Lower leg skin (tissue), 3 donors: Measurements from ENCODE around the gene METTL8.

Experiments used
- POLR2A ChIP-seq, 2 donors: fragments of 450-650 bp; IDR thresholded peaks; one replicate each; pipeline ENCODE4 v1.6.1; 2016 to 2017; ENCODE audit warnings: antibody characterized with exemption in 2 of 2, mild to moderate bottlenecking in 1 of 2, moderate library complexity in 1 of 2
- TF ChIP-seq, protein P1 (sequence below), 3 donors: fragments of 450-650 bp; IDR thresholded peaks; one replicate each; pipeline ENCODE4 v1.5.1; 2016; ENCODE audit warnings: antibody characterized with exemption in 3 of 3, mild to moderate bottlenecking in 3 of 3, moderate library complexity in 2 of 3

DNA sequence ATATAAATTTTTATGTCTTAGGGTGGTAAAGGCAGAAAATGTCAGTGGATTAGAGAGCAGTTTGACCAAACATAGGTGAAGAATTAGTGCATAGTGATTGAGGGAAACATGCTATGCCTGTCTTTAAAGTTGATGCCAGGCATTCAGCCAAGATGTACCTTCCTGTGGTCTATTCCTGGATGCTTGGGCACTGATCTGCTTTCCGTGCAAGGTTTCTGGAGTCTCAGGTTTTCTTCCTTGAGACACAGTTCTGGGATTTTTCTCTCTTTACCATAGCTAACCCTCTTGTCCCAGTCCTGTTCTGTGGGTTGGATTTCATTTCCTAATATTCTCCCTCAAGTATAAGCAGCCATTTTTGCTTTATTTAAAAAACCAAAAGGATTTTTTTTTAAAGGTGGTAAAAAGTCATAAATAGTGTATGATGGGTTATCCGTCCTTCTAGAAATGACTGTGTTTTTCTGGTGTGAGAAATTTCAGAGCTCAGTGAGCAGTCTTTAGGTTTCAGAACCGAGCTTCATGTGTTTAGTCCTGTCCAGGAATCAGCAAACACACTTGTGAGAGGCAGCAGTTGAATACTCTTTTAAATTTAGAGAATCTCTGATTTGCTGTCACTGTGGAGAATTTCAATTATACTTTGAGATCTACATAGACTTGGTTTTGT is 45.5 kb upstream of the METTL8 start:
- TF ChIP-seq, protein P1, sequence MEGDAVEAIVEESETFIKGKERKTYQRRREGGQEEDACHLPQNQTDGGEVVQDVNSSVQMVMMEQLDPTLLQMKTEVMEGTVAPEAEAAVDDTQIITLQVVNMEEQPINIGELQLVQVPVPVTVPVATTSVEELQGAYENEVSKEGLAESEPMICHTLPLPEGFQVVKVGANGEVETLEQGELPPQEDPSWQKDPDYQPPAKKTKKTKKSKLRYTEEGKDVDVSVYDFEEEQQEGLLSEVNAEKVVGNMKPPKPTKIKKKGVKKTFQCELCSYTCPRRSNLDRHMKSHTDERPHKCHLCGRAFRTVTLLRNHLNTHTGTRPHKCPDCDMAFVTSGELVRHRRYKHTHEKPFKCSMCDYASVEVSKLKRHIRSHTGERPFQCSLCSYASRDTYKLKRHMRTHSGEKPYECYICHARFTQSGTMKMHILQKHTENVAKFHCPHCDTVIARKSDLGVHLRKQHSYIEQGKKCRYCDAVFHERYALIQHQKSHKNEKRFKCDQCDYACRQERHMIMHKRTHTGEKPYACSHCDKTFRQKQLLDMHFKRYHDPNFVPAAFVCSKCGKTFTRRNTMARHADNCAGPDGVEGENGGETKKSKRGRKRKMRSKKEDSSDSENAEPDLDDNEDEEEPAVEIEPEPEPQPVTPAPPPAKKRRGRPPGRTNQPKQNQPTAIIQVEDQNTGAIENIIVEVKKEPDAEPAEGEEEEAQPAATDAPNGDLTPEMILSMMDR (IDR thresholded peaks at IDR 0.05) = no peak
- no peak for TF ChIP-seq POLR2A (IDR thresholded peaks at IDR 0.05)
